Liver (tissue), 9 donors: Measurements from ENCODE around the gene ZSWIM8. TPM values are rescaled to one million over a fixed set of nuclear protein-coding genes. Genes with fewer than 3 reads are reported as not detected.

Source experiments
- DNase-seq: peaks from one replicate; pipeline ENCODE4 v3.0.0-alpha.2; 2017; ENCODE audit warnings: low spot score
- H3K27ac ChIP-seq, 2 donors: one replicate each; pipeline ENCODE4 v1.7.0; 2013; ENCODE audit warnings: inconsistent platforms in 2 of 2, low read length in 2 of 2, control low read depth in 1 of 2, low read depth in 1 of 2, mild to moderate bottlenecking in 1 of 2
- H3K27me3 ChIP-seq, 4 donors: one replicate each; pipeline versions ENCODE4 v1.6.1 to v1.7.0; 2013; ENCODE audit warnings: low read length in 3 of 4, inconsistent platforms in 1 of 4, mild to moderate bottlenecking in 1 of 4, moderate library complexity in 1 of 4; ENCODE audit not compliant: control insufficient read depth in 4 of 4, insufficient read depth in 4 of 4
- H3K36me3 ChIP-seq, 4 donors: one replicate each; pipeline versions ENCODE4 v1.6.1 to v1.7.0; 2013; ENCODE audit warnings: low read length in 3 of 4, mild to moderate bottlenecking in 3 of 4, low read depth in 1 of 4, moderate library complexity in 1 of 4; ENCODE audit not compliant: control insufficient read depth in 4 of 4, insufficient read depth in 3 of 4
- H3K4me1 ChIP-seq, 4 donors: one replicate each; pipeline versions ENCODE4 v1.6.1 to v1.7.0; 2013; ENCODE audit warnings: low read length in 3 of 4, mild to moderate bottlenecking in 3 of 4, moderate library complexity in 1 of 4; ENCODE audit not compliant: control insufficient read depth in 4 of 4, insufficient read depth in 4 of 4
- H3K4me3 ChIP-seq, 3 donors: one replicate each; pipeline versions ENCODE4 v1.6.1 to v1.7.0; 2013; ENCODE audit warnings: low read length in 3 of 3, control low read depth in 1 of 3, low read depth in 1 of 3, mild to moderate bottlenecking in 1 of 3
- H3K9ac ChIP-seq, 2 donors: one replicate each; pipeline ENCODE4 v1.7.0; 2013; ENCODE audit warnings: low read length in 2 of 2, mild to moderate bottlenecking in 2 of 2, moderate library complexity in 2 of 2, control low read depth in 1 of 2, low read depth in 1 of 2
- H3K9me3 ChIP-seq, 4 donors: one replicate each; pipeline versions ENCODE4 v1.6.1 to v1.7.0; 2013; ENCODE audit warnings: low read length in 3 of 4; ENCODE audit not compliant: control insufficient read depth in 4 of 4
- ATF3 ChIP-seq: IDR thresholded peaks from 2 replicates; pipeline ENCODE4 v1.6.1; 2016; ENCODE audit warnings: antibody characterized with exemption
- EGR1 ChIP-seq, 2 donors: IDR thresholded peaks; 2 replicates each; pipeline ENCODE4 v1.6.1; 2016 to 2018; ENCODE audit warnings: antibody characterized with exemption in 2 of 2, low read depth in 2 of 2
- FOXA1 ChIP-seq: IDR thresholded peaks from 2 replicates; pipeline ENCODE4 v1.6.1; 2016; ENCODE audit warnings: antibody characterized with exemption
- FOXA2 ChIP-seq: IDR thresholded peaks from 2 replicates; pipeline ENCODE4 v1.6.1; 2016; ENCODE audit warnings: antibody characterized with exemption
- HNF4A ChIP-seq, 2 donors: conservative IDR thresholded peaks; 2 replicates each; pipeline ENCODE4 v1.6.1; 2016; ENCODE audit warnings: antibody characterized with exemption in 2 of 2, mild to moderate bottlenecking in 2 of 2
- HNF4G ChIP-seq: IDR thresholded peaks from 2 replicates; pipeline ENCODE4 v1.6.1; 2016; ENCODE audit warnings: antibody characterized with exemption
- NR2F2 ChIP-seq: IDR thresholded peaks from 2 replicates; pipeline ENCODE4 v1.6.1; 2016; ENCODE audit warnings: antibody characterized with exemption
- RAD21 ChIP-seq, 2 donors: IDR thresholded peaks; 2 replicates each; pipeline ENCODE4 v1.6.1; 2016; ENCODE audit warnings: antibody characterized with exemption in 2 of 2, mild to moderate bottlenecking in 2 of 2
- RXRA ChIP-seq, 2 donors: IDR thresholded peaks; 2 replicates each; pipeline ENCODE4 v1.6.1; 2017 to 2018; ENCODE audit warnings: antibody characterized with exemption in 2 of 2, mild to moderate bottlenecking in 1 of 2
- SP1 ChIP-seq: IDR thresholded peaks from 2 replicates; pipeline ENCODE4 v1.6.1; 2018; ENCODE audit warnings: antibody characterized with exemption, mild to moderate bottlenecking
- YY1 ChIP-seq: IDR thresholded peaks from 2 replicates; pipeline ENCODE4 v1.6.1; 2016; ENCODE audit warnings: antibody characterized with exemption, mild to moderate bottlenecking
- WGBS: extraction: QIAGEN DNeasy Blood & Tissue Kit; methylation state at CpG from one replicate; pipeline ENCODE4 v1.1.7; 2013; 5-methylcytosine and 5-hydroxymethylcytosine counted together
- polyA plus RNA-seq, 2 donors: library from polyadenylated mRNA; stranded (reverse) in 1 of 2; unstranded in 1 of 2; fragments of 200-250 nt in 1 of 2; fragments of >200 nt in 1 of 2; fragmentation: Nextera tagmentation in 1 of 2; extraction: Ambion mirVana in 1 of 2; gene quantifications; one replicate each; pipeline versions ENCODE4 v1.2.1 to v1.2.3, GENCODE V29; 2013 to 2015
- total RNA-seq, 2 donors: library from RNA; depleted of rRNA; stranded (reverse); fragments of >200 nt; gene quantifications; one replicate each; pipeline ENCODE4 v1.2.3, GENCODE V29; 2014
- TF ChIP-seq, protein P1 (sequence below): IDR thresholded peaks from 2 replicates; pipeline ENCODE4 v1.6.1; 2016; ENCODE audit warnings: antibody characterized with exemption, mild to moderate bottlenecking
- donor health status: healthy.
- donor health status: healthy.
- donor health status: healthy.
- donor health status: healthy.
- donor health status: healthy.

The ZSWIM8 gene
- total and polyA plus RNA-seq, 4 donors = 33.3 to 66.2 (median 44.4) TPM

GRCh38 chr10:73808021-73808815, 22.8 kb downstream of the ZSWIM8 start:
- Histone ChIP-seq H3K36me3 (peaks cover 12 to 38% (median 28%) of the 10 kb centered on the region in 4 donors), H3K27me3 (no peaks in the 10 kb centered on the region), H3K27ac (no peak overlapping the region), H3K9me3 (no peaks in the 10 kb centered on the region), H3K9ac (no peak overlapping the region), H3K4me1 (peaks cover 0 to 15% (median 9%) of the 10 kb centered on the region in 4 donors), H3K4me3 (no peak overlapping the region)
- no peak for DNase-seq
- WGBS = 96% methylated on average over 16 of the region's 16 CpGs
- no peak for TF ChIP-seq RXRA (IDR thresholded peaks at IDR 0.05)
- no peak for TF ChIP-seq HNF4G
- no peak for TF ChIP-seq HNF4A (conservative IDR thresholded peaks at IDR 0.05)
- TF ChIP-seq FOXA1 = no peak
- TF ChIP-seq YY1 = no peak
- no peak for TF ChIP-seq SP1
- TF ChIP-seq EGR1 (IDR thresholded peaks at IDR 0.05; ENCODE audit: low read depth in 2 of 2) = no peak
- TF ChIP-seq ATF3 = no peak
- no peak for TF ChIP-seq RAD21 (IDR thresholded peaks at IDR 0.05)
- TF ChIP-seq NR2F2 = no peak
- TF ChIP-seq, protein P1, sequence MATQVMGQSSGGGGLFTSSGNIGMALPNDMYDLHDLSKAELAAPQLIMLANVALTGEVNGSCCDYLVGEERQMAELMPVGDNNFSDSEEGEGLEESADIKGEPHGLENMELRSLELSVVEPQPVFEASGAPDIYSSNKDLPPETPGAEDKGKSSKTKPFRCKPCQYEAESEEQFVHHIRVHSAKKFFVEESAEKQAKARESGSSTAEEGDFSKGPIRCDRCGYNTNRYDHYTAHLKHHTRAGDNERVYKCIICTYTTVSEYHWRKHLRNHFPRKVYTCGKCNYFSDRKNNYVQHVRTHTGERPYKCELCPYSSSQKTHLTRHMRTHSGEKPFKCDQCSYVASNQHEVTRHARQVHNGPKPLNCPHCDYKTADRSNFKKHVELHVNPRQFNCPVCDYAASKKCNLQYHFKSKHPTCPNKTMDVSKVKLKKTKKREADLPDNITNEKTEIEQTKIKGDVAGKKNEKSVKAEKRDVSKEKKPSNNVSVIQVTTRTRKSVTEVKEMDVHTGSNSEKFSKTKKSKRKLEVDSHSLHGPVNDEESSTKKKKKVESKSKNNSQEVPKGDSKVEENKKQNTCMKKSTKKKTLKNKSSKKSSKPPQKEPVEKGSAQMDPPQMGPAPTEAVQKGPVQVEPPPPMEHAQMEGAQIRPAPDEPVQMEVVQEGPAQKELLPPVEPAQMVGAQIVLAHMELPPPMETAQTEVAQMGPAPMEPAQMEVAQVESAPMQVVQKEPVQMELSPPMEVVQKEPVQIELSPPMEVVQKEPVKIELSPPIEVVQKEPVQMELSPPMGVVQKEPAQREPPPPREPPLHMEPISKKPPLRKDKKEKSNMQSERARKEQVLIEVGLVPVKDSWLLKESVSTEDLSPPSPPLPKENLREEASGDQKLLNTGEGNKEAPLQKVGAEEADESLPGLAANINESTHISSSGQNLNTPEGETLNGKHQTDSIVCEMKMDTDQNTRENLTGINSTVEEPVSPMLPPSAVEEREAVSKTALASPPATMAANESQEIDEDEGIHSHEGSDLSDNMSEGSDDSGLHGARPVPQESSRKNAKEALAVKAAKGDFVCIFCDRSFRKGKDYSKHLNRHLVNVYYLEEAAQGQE = no peak
- TF ChIP-seq FOXA2 = no peak

- Histone ChIP-seq H3K4me3 (no peak overlapping the region), H3K27me3 (no peaks in the 10 kb centered on the region), H3K9ac (no peak overlapping the region), H3K27ac (no peak overlapping the region), H3K36me3 (peaks cover 12 to 35% (median 22%) of the 10 kb centered on the region in 4 donors), H3K9me3 (no peaks in the 10 kb centered on the region), H3K4me1 (peaks cover 0 to 15% (median 9%) of the 10 kb centered on the region in 4 donors)
- DNase-seq = no peak
- 62% methylated on average over 5 of the region's 5 CpGs for WGBS
- peak in 1 of 2 donors; percentile 23 for TF ChIP-seq RXRA (IDR thresholded peaks at IDR 0.05)
- TF ChIP-seq YY1 = no peak
- TF ChIP-seq, protein P1 = no peak
Observed at GRCh38 chr10:73809061-73809818, 23.8 kb downstream of the ZSWIM8 start.
